ENCODE measurements around the gene CCDC117. TPM values are rescaled to one million over a fixed set of nuclear protein-coding genes. Genes with fewer than 3 reads are reported as not detected.

CCDC117 gene
- total RNA-seq, 1 donor from 2014 or later, result 36.5 TPM

DNA sequence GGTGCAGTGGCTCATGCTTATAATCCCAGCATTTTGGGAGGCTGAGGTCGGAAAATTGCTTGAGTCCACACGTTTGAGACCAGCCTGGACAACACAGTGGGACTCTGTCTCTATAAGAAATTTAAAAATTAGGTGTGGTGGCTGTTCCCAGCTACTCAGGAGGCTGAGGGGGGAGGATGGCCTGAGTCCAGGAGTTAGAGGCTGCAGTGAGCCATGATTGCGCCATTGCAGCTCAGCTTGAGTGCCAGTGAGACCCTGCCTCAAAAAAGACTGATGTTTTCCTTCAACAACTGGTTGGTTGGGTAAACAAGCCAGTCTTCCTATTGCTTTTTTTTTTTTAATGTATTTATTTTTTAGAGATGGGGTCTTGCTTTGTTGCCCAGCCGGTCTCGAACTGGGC lies 18.6 kb downstream of the CCDC117 start:
- Mint-ChIP-seq H3K4me1 (peaks cover 6% of the 10 kb centered on the region), H3K4me3 (no peak overlapping the region), H3K27ac (ENCODE audit: unreplicated experiment) (no peak overlapping the region), H3K9me3 (no peaks in the 10 kb centered on the region), H3K27me3 (ENCODE audit: low read depth) (no peaks in the 10 kb centered on the region), H3K36me3 (ENCODE audit: low read depth) (peaks cover 14% of the 10 kb centered on the region)
- DNase-seq (ENCODE audit: low read depth, low spot score), result no peak
- TF ChIP-seq, protein P1, sequence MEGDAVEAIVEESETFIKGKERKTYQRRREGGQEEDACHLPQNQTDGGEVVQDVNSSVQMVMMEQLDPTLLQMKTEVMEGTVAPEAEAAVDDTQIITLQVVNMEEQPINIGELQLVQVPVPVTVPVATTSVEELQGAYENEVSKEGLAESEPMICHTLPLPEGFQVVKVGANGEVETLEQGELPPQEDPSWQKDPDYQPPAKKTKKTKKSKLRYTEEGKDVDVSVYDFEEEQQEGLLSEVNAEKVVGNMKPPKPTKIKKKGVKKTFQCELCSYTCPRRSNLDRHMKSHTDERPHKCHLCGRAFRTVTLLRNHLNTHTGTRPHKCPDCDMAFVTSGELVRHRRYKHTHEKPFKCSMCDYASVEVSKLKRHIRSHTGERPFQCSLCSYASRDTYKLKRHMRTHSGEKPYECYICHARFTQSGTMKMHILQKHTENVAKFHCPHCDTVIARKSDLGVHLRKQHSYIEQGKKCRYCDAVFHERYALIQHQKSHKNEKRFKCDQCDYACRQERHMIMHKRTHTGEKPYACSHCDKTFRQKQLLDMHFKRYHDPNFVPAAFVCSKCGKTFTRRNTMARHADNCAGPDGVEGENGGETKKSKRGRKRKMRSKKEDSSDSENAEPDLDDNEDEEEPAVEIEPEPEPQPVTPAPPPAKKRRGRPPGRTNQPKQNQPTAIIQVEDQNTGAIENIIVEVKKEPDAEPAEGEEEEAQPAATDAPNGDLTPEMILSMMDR (conservative IDR thresholded peaks at IDR 0.05), result no peak

- no peaks in the 10 kb centered on the region for H3K9me3 Mint-ChIP-seq
- no peak overlapping the region for H3K27ac Mint-ChIP-seq (ENCODE audit: unreplicated experiment)
- peaks cover 10% of the 10 kb centered on the region for H3K4me1 Mint-ChIP-seq
- H3K36me3 Mint-ChIP-seq (ENCODE audit: low read depth), result peaks cover 18% of the 10 kb centered on the region
- H3K4me3 Mint-ChIP-seq, result no peak overlapping the region
- no peak for DNase-seq (ENCODE audit: low read depth, low spot score)
- no peaks in the 10 kb centered on the region for H3K27me3 Mint-ChIP-seq (ENCODE audit: low read depth)
- TF ChIP-seq, protein P1 (conservative IDR thresholded peaks at IDR 0.05), result no peak
Observed at GRCh38 chr22:28791841-28792490, 19.5 kb downstream of the CCDC117 start.

- H3K27me3 Mint-ChIP-seq (ENCODE audit: low read depth), result no peaks in the 10 kb centered on the region
- no peak for DNase-seq (ENCODE audit: low read depth, low spot score)
- peaks cover 18% of the 10 kb centered on the region for H3K36me3 Mint-ChIP-seq (ENCODE audit: low read depth)
- TF ChIP-seq, protein P1 (conservative IDR thresholded peaks at IDR 0.05), result no peak
- H3K4me1 Mint-ChIP-seq, result peaks cover 10% of the 10 kb centered on the region
- no peaks in the 10 kb centered on the region for H3K9me3 Mint-ChIP-seq
- H3K27ac Mint-ChIP-seq (ENCODE audit: unreplicated experiment), result no peak overlapping the region
- H3K4me3 Mint-ChIP-seq, result no peak overlapping the region
Observed at GRCh38 chr22:28792491-28793383, 20.2 kb downstream of the CCDC117 start.

- Mint-ChIP-seq H3K4me3 (no peak overlapping the region), H3K27ac (ENCODE audit: unreplicated experiment) (no peak overlapping the region), H3K9me3 (no peaks in the 10 kb centered on the region), H3K27me3 (ENCODE audit: low read depth) (no peaks in the 10 kb centered on the region), H3K4me1 (peaks cover 15% of the 10 kb centered on the region), H3K36me3 (ENCODE audit: low read depth) (peaks cover 18% of the 10 kb centered on the region)
- no peak for DNase-seq (ENCODE audit: low read depth, low spot score)
- TF ChIP-seq, protein P1 (conservative IDR thresholded peaks at IDR 0.05), result no peak
Observed at GRCh38 chr22:28793976-28794584, 21.6 kb downstream of the CCDC117 start.

- no peaks in the 10 kb centered on the region for H3K27me3 Mint-ChIP-seq (ENCODE audit: low read depth)
- no peaks in the 10 kb centered on the region for H3K9me3 Mint-ChIP-seq
- peaks cover 18% of the 10 kb centered on the region for H3K36me3 Mint-ChIP-seq (ENCODE audit: low read depth)
- TF ChIP-seq, protein P1 (conservative IDR thresholded peaks at IDR 0.05), result no peak
- no peak overlapping the region for H3K27ac Mint-ChIP-seq (ENCODE audit: unreplicated experiment)
- no peak overlapping the region for H3K4me3 Mint-ChIP-seq
- no peak for DNase-seq (ENCODE audit: low read depth, low spot score)
- peaks cover 23% of the 10 kb centered on the region for H3K4me1 Mint-ChIP-seq
Observed at GRCh38 chr22:28795071-28795693, 22.7 kb downstream of the CCDC117 start.
